Activated naive CD8-positive, alpha-beta T cell treated with anti-CD3 and anti-CD28 coated beads, Interleukin-2, amount 10 ng/mL, durations not matched to agents 7 days and 5 days (primary cell): ENCODE data around the gene BLMH. TPM values are rescaled to one million over a fixed set of nuclear protein-coding genes. Genes with fewer than 3 reads are reported as not detected.

Source experiments
- ATAC-seq: fragments of 150-1000 bp; cut with Tn5 transposase; one replicate; pipeline ENCODE4 v1.10.0; 2021; ENCODE audit warnings: low read depth, moderate library complexity
- POLR2A ChIA-PET: fragments of 350-600 bp; sonication (Branson Sonifier 250); formaldehyde crosslinking; loops from one replicate; lab custom pipeline; 2021; ENCODE audit warnings: antibody characterized with exemption; lab: Charles Lee
- DNase-seq: peaks from one replicate; pipeline ENCODE4 v3.0.0; 2021
- H3K27ac Mint-ChIP-seq: one replicate; pipeline ENCODE4 v1.8.0; 2022; ENCODE audit warnings: mild to moderate bottlenecking, mixed read lengths
- H3K27me3 Mint-ChIP-seq: one replicate; pipeline ENCODE4 v1.8.0; 2022; ENCODE audit warnings: mild to moderate bottlenecking, moderate library complexity, mixed read lengths
- H3K36me3 Mint-ChIP-seq: one replicate; pipeline ENCODE4 v1.8.0; 2021; ENCODE audit warnings: mild to moderate bottlenecking, mixed read lengths
- H3K4me1 Mint-ChIP-seq: one replicate; pipeline ENCODE4 v1.8.0; 2021; ENCODE audit warnings: mixed read lengths
- H3K4me3 Mint-ChIP-seq: one replicate; pipeline ENCODE4 v1.8.0; 2022; ENCODE audit warnings: mild to moderate bottlenecking, moderate library complexity, mixed read lengths
- H3K9me3 Mint-ChIP-seq: one replicate; pipeline ENCODE4 v1.8.0; 2021; ENCODE audit warnings: mixed read lengths
- total RNA-seq, 2 experiments: library from RNA; stranded (reverse); gene quantifications; one replicate each; pipeline ENCODE4 v1.2.3, GENCODE V29; 2021

Gene BLMH, protein sequence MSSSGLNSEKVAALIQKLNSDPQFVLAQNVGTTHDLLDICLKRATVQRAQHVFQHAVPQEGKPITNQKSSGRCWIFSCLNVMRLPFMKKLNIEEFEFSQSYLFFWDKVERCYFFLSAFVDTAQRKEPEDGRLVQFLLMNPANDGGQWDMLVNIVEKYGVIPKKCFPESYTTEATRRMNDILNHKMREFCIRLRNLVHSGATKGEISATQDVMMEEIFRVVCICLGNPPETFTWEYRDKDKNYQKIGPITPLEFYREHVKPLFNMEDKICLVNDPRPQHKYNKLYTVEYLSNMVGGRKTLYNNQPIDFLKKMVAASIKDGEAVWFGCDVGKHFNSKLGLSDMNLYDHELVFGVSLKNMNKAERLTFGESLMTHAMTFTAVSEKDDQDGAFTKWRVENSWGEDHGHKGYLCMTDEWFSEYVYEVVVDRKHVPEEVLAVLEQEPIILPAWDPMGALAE
- 10 to 100 TPM; 61.8 to 64.1 TPM for total RNA-seq

DNA sequence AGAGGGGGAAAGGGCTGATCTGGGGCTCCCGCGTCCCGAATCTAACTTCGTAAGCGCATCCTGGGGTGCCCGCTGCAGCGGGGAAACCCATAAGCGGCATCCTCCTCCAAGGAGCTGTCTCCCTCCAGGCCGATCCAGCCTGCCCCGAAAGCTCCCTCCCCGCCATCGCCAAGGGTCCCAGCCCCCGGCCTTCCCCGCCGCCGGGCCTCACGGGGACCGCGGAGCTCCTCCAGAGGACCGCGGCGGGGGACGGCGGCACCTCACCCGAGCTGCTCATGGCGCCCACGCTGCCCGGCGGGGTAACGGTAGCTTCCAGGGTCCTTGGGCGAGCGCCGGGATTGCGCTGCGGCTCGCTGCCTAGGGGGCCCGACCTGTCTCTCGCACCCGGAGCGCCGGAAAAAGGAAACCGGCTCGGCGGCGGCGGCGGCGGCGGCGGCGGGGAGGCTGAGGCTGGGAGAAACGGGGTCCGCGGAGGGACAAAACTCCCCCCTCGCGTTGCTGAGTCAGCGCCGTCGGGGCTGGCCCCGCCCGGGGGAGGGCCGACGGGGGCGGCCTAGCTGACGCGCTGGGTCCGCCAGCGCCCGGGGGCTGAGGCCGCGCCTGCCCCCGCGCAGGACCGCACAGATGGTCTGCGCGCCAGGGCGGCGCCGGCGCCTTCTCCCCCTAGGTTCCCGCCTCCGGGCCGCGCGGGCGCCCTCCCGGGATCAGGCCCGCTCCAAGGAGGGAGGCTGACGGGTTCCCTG, at the start of gene BLMH:
Gene BLMH (minus strand): TSS at position 402 of the 743 bp plus-strand sequence. CDS start 125 bp downstream, at position 277.
- Mint-ChIP-seq H3K9me3 (no peaks in the 10 kb centered on the region), H3K27ac (peak within 1 kb of the TSS; percentile 88), H3K27me3 (no peaks in the 10 kb centered on the region), H3K4me1 (peaks cover 16% of the 10 kb centered on the region), H3K36me3 (peaks cover 13% of the 10 kb centered on the region), H3K4me3 (peak within 1 kb of the TSS; percentile 94)
- DNase-seq (peak; percentile 92), ATAC-seq (peak; percentile 90)
- POLR2A ChIA-PET: interaction anchor here (0.7 to 2.1 kb wide), 9 partner anchors 17 to 533 kb away, joined by 3 to 11 read pairs (median 3); partner anchors contain the start of genes CPD, CRLF3 and NSRP1

DNA sequence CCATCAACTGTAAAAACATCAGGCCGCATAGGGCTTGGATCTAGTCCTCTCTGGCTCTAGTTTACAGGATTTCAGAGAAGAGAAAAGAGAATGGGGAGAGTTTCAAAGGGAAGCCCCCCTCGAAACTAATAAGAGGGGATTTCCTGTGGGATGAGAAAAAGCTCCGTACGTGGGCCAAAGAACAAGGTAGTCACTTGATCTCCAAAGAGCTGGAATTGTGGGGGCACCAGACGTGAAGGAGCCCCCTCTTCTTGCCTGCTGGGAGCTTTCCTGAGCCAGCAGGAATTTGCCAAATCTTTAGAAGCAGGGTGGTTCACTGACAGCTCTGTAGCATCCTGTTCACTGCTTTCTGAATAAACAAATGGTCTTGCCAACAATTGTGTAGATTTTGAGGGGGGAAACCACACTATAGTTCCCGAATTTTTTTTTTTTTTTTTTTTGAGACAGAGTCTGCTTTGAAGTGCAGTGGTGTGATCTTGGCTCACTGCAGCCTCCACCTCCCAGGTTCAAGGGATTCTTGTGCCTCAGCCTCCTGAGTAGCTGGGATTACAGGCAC, 49.1 kb upstream of the BLMH start:
- POLR2A ChIA-PET: interaction anchor here (0.6 kb wide), 1 partner anchor 22 kb away, joined by 5 read pairs; no protein-coding TSS in a partner anchor
- Mint-ChIP-seq H3K9me3 (peaks cover 2% of the 10 kb centered on the region), H3K36me3 (no peaks in the 10 kb centered on the region), H3K27ac (no peak overlapping the region), H3K4me3 (no peak overlapping the region), H3K27me3 (peaks cover 5% of the 10 kb centered on the region), H3K4me1 (peaks cover 17% of the 10 kb centered on the region)
- no peak for ATAC-seq
- no peak for DNase-seq

DNA sequence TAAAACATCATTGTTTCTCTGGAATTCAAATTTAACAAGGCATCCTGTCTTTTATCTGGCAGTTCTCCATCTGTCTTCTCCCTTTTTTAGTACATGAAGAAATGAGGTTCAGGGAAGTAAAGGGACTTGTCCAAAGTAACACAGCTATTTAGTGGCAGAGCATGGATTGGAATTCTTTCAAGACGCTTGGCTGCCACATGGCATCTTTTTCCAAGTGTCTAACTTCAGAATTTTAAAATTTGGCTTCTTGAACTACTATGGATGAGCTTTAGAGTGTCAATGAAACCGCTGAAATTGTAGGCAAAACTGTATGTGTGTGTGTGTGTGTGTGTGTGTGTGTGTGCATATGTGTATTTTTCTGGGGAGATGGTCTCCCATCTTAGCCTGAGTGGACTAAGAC, 47.3 kb upstream of the BLMH start:
- H3K9me3 Mint-ChIP-seq: peaks cover 2% of the 10 kb centered on the region
- POLR2A ChIA-PET: interaction anchor here (0.6 to 1.0 kb wide), 2 partner anchors 216 to 241 kb away, joined by 3 read pairs; no protein-coding TSS in a partner anchor
- H3K4me1 Mint-ChIP-seq: peaks cover 17% of the 10 kb centered on the region
- H3K4me3 Mint-ChIP-seq: no peak overlapping the region
- peaks cover 5% of the 10 kb centered on the region for H3K27me3 Mint-ChIP-seq
- H3K27ac Mint-ChIP-seq: no peak overlapping the region
- DNase-seq (no peak), ATAC-seq (no peak)
- no peaks in the 10 kb centered on the region for H3K36me3 Mint-ChIP-seq

DNA sequence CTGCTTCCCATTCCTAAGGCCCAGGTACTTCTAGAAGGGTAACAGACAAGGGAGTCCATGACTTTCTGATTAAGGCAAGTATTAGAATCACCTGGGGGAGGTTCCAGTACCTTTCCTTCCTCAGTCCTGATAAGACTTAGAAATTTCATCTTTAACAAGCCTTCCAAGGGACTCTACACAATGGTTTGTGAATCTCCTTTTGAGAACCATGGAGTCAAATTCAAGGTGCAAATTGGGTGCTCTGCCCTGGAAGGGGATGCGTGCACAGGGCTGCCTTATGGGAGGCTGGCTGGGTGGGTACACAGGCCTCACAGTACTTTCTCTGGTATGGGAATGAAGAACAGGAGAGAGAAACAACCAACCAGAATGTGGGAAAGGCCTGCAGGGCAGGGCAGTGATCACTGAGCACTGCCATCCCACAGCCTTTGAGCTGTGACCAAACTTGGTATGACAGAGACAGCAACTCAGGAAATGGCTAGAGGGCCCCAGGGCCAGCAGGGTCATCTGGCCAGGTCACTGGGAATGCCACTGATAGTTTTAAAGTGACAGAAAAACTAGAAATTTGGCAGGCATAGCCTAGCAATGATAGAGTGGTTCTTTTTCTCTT, 45.8 kb upstream of the BLMH start:
- no peak overlapping the region for H3K27ac Mint-ChIP-seq
- peaks cover 2% of the 10 kb centered on the region for H3K9me3 Mint-ChIP-seq
- no peak for DNase-seq
- no peak for ATAC-seq
- H3K36me3 Mint-ChIP-seq: no peaks in the 10 kb centered on the region
- POLR2A ChIA-PET: no interaction called here
- peaks cover 26% of the 10 kb centered on the region for H3K4me1 Mint-ChIP-seq
- peaks cover 5% of the 10 kb centered on the region for H3K27me3 Mint-ChIP-seq
- H3K4me3 Mint-ChIP-seq: no peak overlapping the region

DNA sequence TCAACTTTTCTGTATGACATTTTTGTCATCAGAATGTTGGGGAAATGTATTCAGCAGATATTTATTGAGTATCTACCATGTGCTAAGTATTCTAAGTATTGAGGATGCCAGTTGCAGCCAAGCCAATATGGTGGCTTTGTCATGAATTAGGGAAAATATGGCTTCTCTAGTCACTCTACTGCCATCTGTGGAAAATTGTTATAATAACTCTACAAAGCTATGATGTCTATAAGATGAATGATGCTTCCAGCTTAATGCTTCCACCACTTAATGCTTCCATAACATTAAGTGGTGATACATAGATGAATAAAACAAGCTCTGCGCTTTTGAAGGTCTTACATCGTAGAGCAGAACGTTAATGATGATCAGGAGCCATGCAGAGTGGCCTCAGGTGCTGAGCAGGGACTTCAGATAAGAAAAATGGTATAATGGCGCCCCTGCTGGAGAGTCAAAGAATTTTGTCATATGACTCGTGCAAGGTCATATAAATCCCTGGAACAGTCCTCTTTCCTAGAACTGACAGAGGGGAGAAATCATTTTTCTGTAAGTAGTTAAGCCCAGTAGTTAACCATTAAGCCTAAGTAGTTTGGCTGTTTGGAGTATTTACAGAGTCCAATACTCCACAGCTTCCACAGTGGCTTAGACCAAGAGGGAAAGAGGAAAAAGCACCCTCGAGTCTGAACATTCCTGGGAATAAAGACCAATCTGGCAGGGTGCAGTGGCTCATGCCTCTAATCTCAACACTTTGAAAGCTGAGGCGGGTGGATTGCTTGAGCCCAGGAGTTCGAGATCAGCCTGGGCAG, 44.8 kb upstream of the BLMH start:
- Mint-ChIP-seq H3K27ac (no peak overlapping the region), H3K4me1 (peaks cover 32% of the 10 kb centered on the region), H3K9me3 (peaks cover 2% of the 10 kb centered on the region), H3K27me3 (peaks cover 5% of the 10 kb centered on the region), H3K36me3 (no peaks in the 10 kb centered on the region), H3K4me3 (no peak overlapping the region)
- no peak for DNase-seq
- POLR2A ChIA-PET: interaction anchor here (1.0 to 2.2 kb wide), 2 partner anchors 45 to 232 kb away, joined by 3 to 11 read pairs; partner anchors contain the start of gene BLMH
- ATAC-seq: peak; percentile 32

DNA sequence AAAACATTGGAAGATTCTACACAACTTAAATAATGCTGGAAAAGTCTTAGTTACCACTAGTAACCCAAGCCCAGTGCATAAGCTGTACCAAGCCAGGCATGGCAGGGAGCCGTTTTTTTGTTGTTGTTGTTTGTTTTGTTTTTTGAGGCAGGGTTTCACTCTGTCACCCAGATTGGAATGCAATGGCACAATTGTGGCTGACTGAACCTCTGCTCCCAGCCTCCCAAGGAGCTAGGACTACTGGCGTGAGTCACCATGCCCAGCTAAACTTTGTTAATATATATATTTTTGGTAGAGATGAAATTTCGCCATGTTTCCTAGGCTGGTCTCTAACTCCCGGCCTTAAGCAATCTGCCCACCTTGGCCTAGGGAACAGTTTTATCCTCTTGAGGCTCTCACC, 42.7 kb upstream of the BLMH start:
- H3K27me3 Mint-ChIP-seq: peaks cover 5% of the 10 kb centered on the region
- ATAC-seq (no peak), DNase-seq (no peak)
- no peak overlapping the region for H3K4me3 Mint-ChIP-seq
- POLR2A ChIA-PET: interaction anchor here (1.3 to 2.2 kb wide), 2 partner anchors 43 to 230 kb away, joined by 4 to 11 read pairs; partner anchors contain the start of gene BLMH
- peaks cover 2% of the 10 kb centered on the region for H3K9me3 Mint-ChIP-seq
- H3K36me3 Mint-ChIP-seq: no peaks in the 10 kb centered on the region
- H3K4me1 Mint-ChIP-seq: peaks cover 39% of the 10 kb centered on the region
- H3K27ac Mint-ChIP-seq: no peak overlapping the region

DNA sequence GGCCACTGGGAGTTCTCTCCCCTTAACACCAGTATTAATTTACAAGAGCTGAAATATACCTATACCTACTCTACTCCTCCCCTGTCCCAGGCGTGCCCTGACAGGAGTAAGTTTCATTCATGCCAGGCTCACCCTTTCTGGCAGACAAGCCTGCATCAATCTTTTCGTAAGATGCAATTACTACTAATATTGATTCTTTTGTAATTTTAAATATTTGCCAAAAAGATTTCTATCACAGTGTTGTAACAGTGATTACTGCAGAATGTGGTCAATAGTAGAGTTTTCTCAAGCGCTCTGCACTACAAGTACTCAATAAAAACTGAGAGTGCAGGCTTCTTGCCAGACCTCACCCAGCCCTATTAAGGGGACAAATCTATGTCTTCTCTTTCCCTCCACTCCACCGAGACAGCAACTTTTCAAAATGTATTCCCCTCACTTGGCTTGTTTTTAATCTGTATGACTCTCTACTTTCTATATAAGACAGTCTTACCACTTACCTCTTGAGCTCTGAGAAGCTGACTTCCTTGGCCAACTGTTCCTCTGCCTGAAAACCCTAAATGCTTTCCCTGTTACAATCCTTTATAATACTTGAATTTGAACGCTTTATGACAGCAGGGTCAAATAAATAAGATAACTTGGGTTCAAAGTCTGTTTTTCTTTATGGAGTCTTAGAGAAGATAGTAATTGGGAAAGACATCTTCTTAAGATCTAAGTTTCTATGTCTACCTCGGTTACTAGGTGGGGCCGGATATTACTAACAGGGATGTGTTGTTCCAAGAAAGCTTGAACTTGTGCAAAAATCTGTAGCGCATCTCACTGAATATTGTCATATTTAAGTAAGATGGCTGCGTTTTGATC, 42.0 kb upstream of the BLMH start, which contains the start of gene TMIGD1:
Gene TMIGD1 (minus strand): TSS at position 555 of the 858 bp plus-strand sequence. CDS start 1,924 bp downstream, outside the sequence.
- no peaks in the 10 kb centered on the region for H3K36me3 Mint-ChIP-seq
- POLR2A ChIA-PET: interaction anchor here (1.0 kb wide), 1 partner anchor 10 kb away, joined by 3 read pairs; no protein-coding TSS in a partner anchor
- ATAC-seq (no peak), DNase-seq (no peak)
- peaks cover 42% of the 10 kb centered on the region for H3K4me1 Mint-ChIP-seq
- peaks cover 2% of the 10 kb centered on the region for H3K9me3 Mint-ChIP-seq
- peaks cover 4% of the 10 kb centered on the region for H3K27me3 Mint-ChIP-seq
- no peak within 1 kb of the TSS for H3K4me3 Mint-ChIP-seq
- H3K27ac Mint-ChIP-seq: peak within 1 kb of the TSS; percentile 82

DNA sequence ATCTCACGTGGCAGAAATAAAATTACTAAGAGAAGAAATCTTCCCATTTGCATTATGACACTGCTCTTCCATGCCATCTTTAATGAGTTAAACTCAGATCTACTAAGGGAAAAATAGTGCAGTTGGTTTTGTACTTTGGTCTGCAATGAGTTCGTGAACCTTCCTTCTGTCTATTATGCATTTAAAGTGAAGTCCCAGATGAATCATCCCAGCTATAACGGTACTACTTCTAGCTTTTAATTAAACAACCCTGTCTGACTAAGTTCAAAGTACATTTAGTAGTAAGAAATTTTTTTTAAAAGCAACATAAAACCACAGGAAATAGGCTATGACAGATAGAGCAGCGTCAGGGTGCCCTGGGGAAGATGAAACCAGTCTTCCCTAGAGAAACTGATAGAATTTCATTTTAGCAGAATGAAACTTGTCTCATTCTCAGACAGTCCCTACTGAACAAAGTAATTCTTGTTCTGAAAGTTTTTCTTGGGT, 40.4 kb upstream of the BLMH start:
- Mint-ChIP-seq H3K27me3 (no peaks in the 10 kb centered on the region), H3K4me1 (peaks cover 41% of the 10 kb centered on the region), H3K4me3 (peak overlapping the region; percentile 71), H3K36me3 (no peaks in the 10 kb centered on the region), H3K9me3 (peaks cover 2% of the 10 kb centered on the region), H3K27ac (peak overlapping the region; percentile 82)
- POLR2A ChIA-PET: interaction anchor here (0.6 to 0.7 kb wide), 3 partner anchors 27 to 41 kb away, joined by 3 to 4 read pairs (median 3); no protein-coding TSS in a partner anchor
- no peak for DNase-seq
- peak; percentile 90 for ATAC-seq

DNA sequence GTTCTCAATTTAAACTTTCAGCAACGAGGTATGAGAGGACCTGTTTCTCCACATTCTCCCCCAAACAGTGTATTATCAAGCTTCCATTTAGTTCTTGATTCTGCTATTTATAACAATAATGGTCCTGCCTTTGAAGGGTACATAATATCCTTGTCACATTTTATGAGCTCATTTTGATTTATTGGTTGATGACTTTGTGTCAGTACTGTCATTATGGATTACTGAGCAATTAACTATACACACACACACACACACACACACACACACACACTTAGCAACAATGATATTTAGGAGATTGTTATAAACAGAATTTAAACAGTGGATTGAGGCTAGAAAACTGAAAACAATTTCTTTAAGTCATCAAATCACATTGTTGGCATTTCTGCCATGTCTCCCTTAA, 35.1 kb upstream of the BLMH start:
- ATAC-seq (no peak), DNase-seq (no peak)
- Mint-ChIP-seq H3K4me1 (peaks cover 34% of the 10 kb centered on the region), H3K36me3 (no peaks in the 10 kb centered on the region), H3K4me3 (no peak overlapping the region), H3K27me3 (peaks cover 2% of the 10 kb centered on the region), H3K27ac (no peak overlapping the region), H3K9me3 (no peaks in the 10 kb centered on the region)
- POLR2A ChIA-PET: interaction anchor here (0.6 to 1.0 kb wide), 2 partner anchors 15 to 36 kb away, joined by 3 read pairs; no protein-coding TSS in a partner anchor

DNA sequence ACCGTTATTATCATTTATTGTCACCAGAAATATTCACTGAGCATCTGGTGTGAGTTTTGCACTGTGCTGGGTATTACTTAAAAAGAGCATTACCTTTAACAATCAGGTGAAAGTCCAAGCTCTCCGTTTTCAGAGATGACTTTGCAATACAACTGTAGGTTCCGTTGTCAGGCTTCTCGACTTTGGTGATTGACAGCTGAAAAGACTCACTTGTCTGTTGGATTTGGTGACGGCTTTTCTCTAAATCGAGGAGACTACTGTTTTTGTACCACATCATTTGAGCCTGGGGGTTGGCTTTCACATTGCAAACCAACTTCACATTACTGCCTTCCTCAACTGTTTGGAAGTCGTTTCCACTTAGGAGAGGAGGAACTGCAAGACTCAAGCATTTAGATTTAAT, 33.0 kb upstream of the BLMH start:
- Mint-ChIP-seq H3K36me3 (no peaks in the 10 kb centered on the region), H3K4me3 (no peak overlapping the region), H3K4me1 (peaks cover 18% of the 10 kb centered on the region), H3K9me3 (no peaks in the 10 kb centered on the region), H3K27ac (no peak overlapping the region), H3K27me3 (peaks cover 2% of the 10 kb centered on the region)
- DNase-seq (no peak), ATAC-seq (no peak)
- POLR2A ChIA-PET: no interaction called here

DNA sequence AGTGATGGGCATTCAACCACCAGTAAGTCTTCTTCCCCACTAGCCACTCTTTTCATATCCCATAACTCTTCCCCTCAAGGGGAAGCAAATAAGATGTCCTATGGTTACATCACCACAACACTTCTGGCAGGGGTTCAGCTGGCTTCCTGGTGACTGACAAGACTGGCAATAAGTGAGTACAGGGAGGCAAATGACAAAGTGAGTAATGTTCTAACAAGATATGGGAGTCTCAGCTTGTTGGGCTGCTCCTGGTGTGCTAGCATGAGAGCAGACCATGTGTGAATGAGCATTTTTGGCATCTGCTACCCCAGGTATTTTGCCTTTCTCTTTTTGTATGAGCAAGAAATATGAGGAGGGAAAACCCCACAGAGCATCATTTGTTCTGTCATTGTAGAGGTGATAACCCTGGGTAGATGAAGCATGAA, 32.2 kb upstream of the BLMH start:
- H3K27me3 Mint-ChIP-seq: peaks cover 2% of the 10 kb centered on the region
- H3K4me1 Mint-ChIP-seq: peaks cover 16% of the 10 kb centered on the region
- H3K9me3 Mint-ChIP-seq: no peaks in the 10 kb centered on the region
- no peaks in the 10 kb centered on the region for H3K36me3 Mint-ChIP-seq
- no peak for DNase-seq
- H3K27ac Mint-ChIP-seq: peak overlapping the region; percentile 18
- ATAC-seq: peak; percentile 56
- H3K4me3 Mint-ChIP-seq: peak overlapping the region; percentile 48
- POLR2A ChIA-PET: interaction anchor here (1.0 to 1.2 kb wide), 2 partner anchors 9 to 32 kb away, joined by 3 read pairs; no protein-coding TSS in a partner anchor
